NCI-H774 (cell line): Measurements from ENCODE around the gene TTN.

Source experiments
- DNase-seq: peaks from one replicate; lab custom pipeline; 2025; lab: John Stamatoyannopoulos, UW

TTN gene

GRCh38 chr2:178485356-178485755 lies 321.9 kb downstream of the TTN start:
- no peak for DNase-seq

GRCh38 chr2:178484245-178485041 lies 322.8 kb downstream of the TTN start:
- peak; percentile 59 for DNase-seq

GRCh38 chr2:178482437-178482836 lies 324.8 kb downstream of the TTN start:
- DNase-seq, result no peak

GRCh38 chr2:178480227-178481181 lies 326.7 kb downstream of the TTN start, which contains the start of gene PLEKHA3:
TSS of gene PLEKHA3 (plus strand) at chr2:178480457. CDS start at chr2:178480870, 413 bp downstream.
- peak; percentile 95 for DNase-seq

GRCh38 chr2:178479758-178480226 lies 327.4 kb downstream of the TTN start:
- DNase-seq, result no peak

DNA sequence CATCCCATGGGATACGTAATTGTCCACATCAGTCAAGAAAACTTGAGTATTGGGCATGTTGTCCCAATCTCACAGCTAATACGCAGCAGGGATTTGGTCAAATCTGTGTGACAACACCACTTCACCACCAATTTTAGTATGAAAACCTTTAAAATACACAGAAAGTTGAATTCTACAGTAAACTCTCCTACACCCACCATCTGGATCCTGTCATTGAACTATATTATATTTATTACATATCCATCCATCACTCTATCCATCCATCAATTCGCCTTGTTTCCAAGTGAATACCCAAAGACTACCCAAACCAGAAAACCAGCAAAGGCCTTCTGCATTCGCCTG lies 328.0 kb downstream of the TTN start:
- DNase-seq, result no peak

- DNase-seq, result peak; percentile 79
Observed at GRCh38 chr2:178478439-178479274, 328.6 kb downstream of the TTN start, which contains the start of gene FKBP7. TSS of gene FKBP7 (minus strand) at chr2:178478600. CDS start at chr2:178478499, 101 bp downstream.

GRCh38 chr2:178478130-178478438 lies 329.1 kb downstream of the TTN start:
- DNase-seq, result no peak

GRCh38 chr2:178477443-178478129 lies 329.6 kb downstream of the TTN start:
- no peak for DNase-seq

- no peak for DNase-seq
Observed at GRCh38 chr2:178476477-178476876, 330.7 kb downstream of the TTN start.
